ENCODE data around the gene GALNT10.
A peak's percentile ranks its signal among the peaks of the same experiment; 100 is the strongest.

GALNT10 gene

GRCh38 chr5:154268073-154268472, 77.5 kb downstream of the GALNT10 start:
- DNase-seq = no peak

GRCh38 chr5:154269414-154269813, 78.9 kb downstream of the GALNT10 start:
- no peak for DNase-seq

GRCh38 chr5:154271466-154271865, 80.9 kb downstream of the GALNT10 start:
- DNase-seq = no peak

- DNase-seq = no peak
These were observed 81.5 kb downstream of the GALNT10 start for GRCh38 chr5:154271936-154272514.

- DNase-seq = peak; percentile 75
These were observed 82.6 kb downstream of the GALNT10 start for GRCh38 chr5:154273028-154273617.

- DNase-seq = no peak
These were observed 83.7 kb downstream of the GALNT10 start for GRCh38 chr5:154273963-154274827.

GRCh38 chr5:154274828-154275185, 84.3 kb downstream of the GALNT10 start:
- no peak for DNase-seq

- no peak for DNase-seq
These were observed 85.0 kb downstream of the GALNT10 start for GRCh38 chr5:154275566-154275965.

- no peak for DNase-seq
These were observed 85.9 kb downstream of the GALNT10 start for GRCh38 chr5:154276261-154276972.

GRCh38 chr5:154276973-154277331, 86.4 kb downstream of the GALNT10 start:
- peak; percentile 87 for DNase-seq

- DNase-seq = no peak
These were observed 87.0 kb downstream of the GALNT10 start for GRCh38 chr5:154277499-154277898.

GRCh38 chr5:154278186-154278585, 87.7 kb downstream of the GALNT10 start:
- DNase-seq = no peak

GRCh38 chr5:154278908-154279307, 88.4 kb downstream of the GALNT10 start:
- no peak for DNase-seq

- no peak for DNase-seq
These were observed 93.9 kb downstream of the GALNT10 start for GRCh38 chr5:154284433-154284832.

GRCh38 chr5:154285661-154286408, 95.3 kb downstream of the GALNT10 start:
- no peak for DNase-seq

GRCh38 chr5:154286557-154286956, 96.0 kb downstream of the GALNT10 start:
- DNase-seq = no peak

GRCh38 chr5:154287136-154287535, 96.6 kb downstream of the GALNT10 start:
- peak; percentile 52 for DNase-seq

GRCh38 chr5:154288145-154288544, 97.6 kb downstream of the GALNT10 start:
- peak; percentile 80 for DNase-seq

GRCh38 chr5:154291917-154292316, 101.4 kb downstream of the GALNT10 start:
- DNase-seq = no peak

- DNase-seq = no peak
These were observed 102.7 kb downstream of the GALNT10 start for GRCh38 chr5:154293219-154293618.

GRCh38 chr5:154295551-154295950, 105.0 kb downstream of the GALNT10 start:
- no peak for DNase-seq

- DNase-seq = no peak
These were observed 106.1 kb downstream of the GALNT10 start for GRCh38 chr5:154296525-154297159.

All from femur (tissue), 1 donor.